Smooth muscle cell (in vitro differentiated cells): ENCODE results near the gene CASKIN2. TPM values are rescaled to one million over a fixed set of nuclear protein-coding genes. Genes with fewer than 3 reads are reported as not detected.

Experiments used
- DNase-seq: peaks from one replicate; lab custom pipeline; 2025; ENCODE audit not compliant: unreplicated experiment; lab: John Stamatoyannopoulos, UW
- H2AFZ ChIP-seq: fragments of 200-600 bp; sonication (generic); 2 replicates; pipeline ENCODE4 v1.6.0; 2016; ENCODE audit warnings: antibody characterized with exemption, low read depth, mild to moderate bottlenecking
- H3F3A ChIP-seq: fragments of 200-600 bp; sonication (generic); 2 replicates; pipeline ENCODE4 v1.6.0; 2017; ENCODE audit warnings: antibody characterized with exemption, low read depth
- H3K27ac ChIP-seq: fragments of 200-600 bp; sonication (generic); 2 replicates; pipeline ENCODE4 v1.5.1; 2016; ENCODE audit warnings: low read depth, mild to moderate bottlenecking
- H3K27me3 ChIP-seq: fragments of 200-600 bp; sonication (generic); 2 replicates; pipeline ENCODE4 v1.6.1; 2016; ENCODE audit warnings: low read depth, mild to moderate bottlenecking
- H3K36me3 ChIP-seq: fragments of 200-600 bp; sonication (generic); 2 replicates; pipeline ENCODE4 v1.5.1; 2016; ENCODE audit warnings: low read depth
- H3K4me1 ChIP-seq: fragments of 200-600 bp; sonication (generic); 2 replicates; pipeline ENCODE4 v1.5.1; 2016; ENCODE audit warnings: low read depth
- H3K4me2 ChIP-seq: fragments of 200-600 bp; sonication (generic); 2 replicates; pipeline ENCODE4 v1.6.0; 2016; ENCODE audit warnings: mild to moderate bottlenecking
- H3K4me3 ChIP-seq: fragments of 200-600 bp; sonication (generic); 2 replicates; pipeline ENCODE4 v1.5.1; 2016; ENCODE audit warnings: mild to moderate bottlenecking
- H3K79me2 ChIP-seq: fragments of 200-600 bp; sonication (generic); 2 replicates; pipeline ENCODE4 v1.6.0; 2016; ENCODE audit warnings: low read depth, mild to moderate bottlenecking
- H3K9ac ChIP-seq: fragments of 200-600 bp; sonication (generic); 2 replicates; pipeline ENCODE4 v1.6.0; 2016; ENCODE audit warnings: low read depth
- H3K9me3 ChIP-seq: fragments of 200-600 bp; sonication (generic); replicated peaks from 2 replicates; pipeline ENCODE4 v1.5.1; 2016; ENCODE audit warnings: low read depth
- H4K20me1 ChIP-seq: fragments of 200-600 bp; sonication (generic); 2 replicates; pipeline ENCODE4 v1.6.0; 2016; ENCODE audit warnings: low read depth
- CTCF ChIP-seq: fragments of 200-600 bp; sonication (generic); IDR thresholded peaks from 2 replicates; pipeline ENCODE4 v1.5.1; 2017; ENCODE audit warnings: borderline replicate concordance, mild to moderate bottlenecking, antibody characterized with exemption; ENCODE audit not compliant: insufficient read depth, poor library complexity, severe bottlenecking
- WGBS: methylation state at CpG from one replicate; pipeline ENCODE4 v1.1.7; 2016; ENCODE audit warnings: low lambda C conversion rate; 5-methylcytosine and 5-hydroxymethylcytosine counted together
- polyA plus RNA-seq: library from polyadenylated mRNA; unstranded; fragments of >200 nt; fragmentation: Nextera tagmentation; extraction: Ambion mirVana; gene quantifications from 2 replicates; pipeline ENCODE4 v1.2.1, GENCODE V29; 2016
- total RNA-seq: library from RNA; depleted of rRNA; stranded (reverse); fragments of >200 nt; gene quantifications from 2 replicates; pipeline ENCODE4 v1.2.3, GENCODE V29; 2014

The CASKIN2 gene
- total and polyA plus RNA-seq, 2 experiments from 2014 or later: 2.6 to 8.0 TPM

DNA sequence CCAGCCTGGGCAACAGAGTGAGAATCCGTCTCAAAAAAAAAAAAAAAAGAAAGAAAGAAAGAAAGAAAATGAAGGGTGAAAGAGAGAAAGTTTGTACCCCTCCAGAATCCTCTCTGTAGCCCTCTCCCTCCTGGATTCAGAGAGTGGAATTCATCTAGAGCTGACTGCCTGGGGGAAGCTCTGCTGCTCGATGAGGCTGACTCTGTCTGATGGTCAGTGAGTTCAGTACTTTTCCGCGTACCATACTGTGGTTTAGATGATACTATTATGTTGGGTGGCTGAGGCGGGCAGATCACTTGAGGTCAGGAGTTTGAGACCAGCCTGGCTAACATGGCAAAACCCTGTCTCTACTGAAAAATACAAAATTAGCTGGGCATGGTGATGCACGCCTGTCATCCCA lies 44.1 kb downstream of the CASKIN2 start:
- Histone ChIP-seq H3K79me2 (peaks cover 1% of the 10 kb centered on the region), H3K9me3 (no peaks in the 10 kb centered on the region), H3K4me3 (no peak overlapping the region), H3K36me3 (no peaks in the 10 kb centered on the region), H2AFZ (no peak overlapping the region), H4K20me1 (peaks cover 83% of the 10 kb centered on the region), H3K27ac (no peak overlapping the region), H3K9ac (no peak overlapping the region), H3K4me2 (no peak overlapping the region), H3F3A (no peaks in the 10 kb centered on the region), H3K4me1 (no peaks in the 10 kb centered on the region), H3K27me3 (no peaks in the 10 kb centered on the region)
- WGBS: 92% methylated on average over 6 of the region's 6 CpGs
- TF ChIP-seq CTCF: no peak
- DNase-seq: no peak

DNA sequence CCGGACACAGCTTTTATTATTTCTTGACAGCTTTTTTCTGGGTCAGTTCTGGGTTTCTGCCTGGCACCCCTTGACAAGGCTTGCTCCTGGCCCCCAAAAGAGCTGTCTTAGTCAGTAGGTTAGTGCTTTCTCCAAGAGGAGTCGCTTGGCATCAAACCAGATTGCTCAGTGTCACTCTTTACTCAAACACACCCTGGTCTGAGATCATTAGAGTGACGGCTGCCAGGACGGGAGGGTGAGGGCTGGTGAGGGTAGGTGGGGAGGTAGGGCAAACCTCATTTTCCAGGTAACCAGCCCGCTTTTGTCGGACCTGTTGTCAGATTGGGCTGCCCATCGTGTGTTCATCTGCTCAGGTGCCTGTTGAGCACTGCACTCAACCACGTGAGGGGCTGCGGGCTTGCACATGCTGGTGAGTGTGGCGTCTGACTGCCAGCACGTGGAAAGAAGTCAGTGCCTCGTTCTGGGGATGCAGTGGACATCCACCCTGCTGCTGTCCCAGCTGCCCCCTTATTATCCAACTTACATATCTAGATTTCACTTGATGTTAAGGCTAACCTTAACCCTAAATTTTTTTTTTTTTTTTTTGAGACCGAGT lies 46.5 kb downstream of the CASKIN2 start:
- no peak for TF ChIP-seq CTCF
- H3K4me1 ChIP-seq: no peaks in the 10 kb centered on the region
- WGBS: 96% methylated on average over 13 of the region's 13 CpGs
- H3F3A ChIP-seq: no peaks in the 10 kb centered on the region
- H3K4me2 ChIP-seq: no peak overlapping the region
- no peak overlapping the region for H3K9ac ChIP-seq
- no peaks in the 10 kb centered on the region for H3K36me3 ChIP-seq
- H3K9me3 ChIP-seq: no peaks in the 10 kb centered on the region
- H4K20me1 ChIP-seq: peaks cover 79% of the 10 kb centered on the region
- H3K79me2 ChIP-seq: peaks cover 6% of the 10 kb centered on the region
- H3K27ac ChIP-seq: no peak overlapping the region
- no peaks in the 10 kb centered on the region for H3K27me3 ChIP-seq
- no peak overlapping the region for H2AFZ ChIP-seq
- DNase-seq: no peak
- no peak overlapping the region for H3K4me3 ChIP-seq

DNA sequence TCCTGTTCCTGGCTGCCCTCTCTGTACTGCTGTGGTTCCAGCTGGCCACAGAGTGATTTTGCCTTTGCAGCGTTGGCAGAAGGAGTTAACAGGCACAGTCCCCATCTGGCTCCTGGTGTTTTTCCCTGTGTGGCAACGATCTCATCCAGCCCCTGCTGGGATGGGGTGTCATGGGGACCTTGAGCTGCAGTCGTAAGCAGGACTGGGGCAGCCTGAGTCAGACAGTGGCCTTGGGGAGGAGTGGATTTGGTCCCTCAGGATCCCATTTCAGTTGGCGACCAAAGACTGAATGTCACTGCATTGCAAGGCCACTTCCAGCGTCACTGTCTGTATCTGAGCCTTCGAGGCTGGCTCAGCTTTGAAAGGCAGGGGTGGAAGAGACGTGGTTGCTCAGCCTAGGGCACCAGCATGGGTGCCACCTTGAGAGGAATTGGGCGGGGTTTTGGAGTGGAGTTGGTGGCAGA lies 47.0 kb downstream of the CASKIN2 start:
- Histone ChIP-seq H2AFZ (no peak overlapping the region), H3K36me3 (no peaks in the 10 kb centered on the region), H3K9me3 (no peaks in the 10 kb centered on the region), H3F3A (no peaks in the 10 kb centered on the region), H3K4me2 (no peak overlapping the region), H3K27ac (no peak overlapping the region), H4K20me1 (peaks cover 81% of the 10 kb centered on the region), H3K27me3 (no peaks in the 10 kb centered on the region), H3K79me2 (peaks cover 6% of the 10 kb centered on the region), H3K9ac (no peak overlapping the region), H3K4me1 (no peaks in the 10 kb centered on the region), H3K4me3 (no peak overlapping the region)
- no peak for TF ChIP-seq CTCF
- 77% methylated on average over 8 of the region's 8 CpGs for WGBS
- DNase-seq: no peak

GRCh38 chr17:75465039-75465438 lies 50.3 kb downstream of the CASKIN2 start:
- 94% methylated on average over 6 of the region's 6 CpGs for whole genome bisulfite sequencing
- H3K27ac ChIP-seq: no peak overlapping the region
- H2AFZ ChIP-seq: no peak overlapping the region
- H3K36me3 ChIP-seq: no peaks in the 10 kb centered on the region
- H3K27me3 ChIP-seq: no peaks in the 10 kb centered on the region
- no peak for TF ChIP-seq CTCF
- H4K20me1 ChIP-seq: peaks cover 81% of the 10 kb centered on the region
- H3K9ac ChIP-seq: no peak overlapping the region
- H3K4me1 ChIP-seq: no peaks in the 10 kb centered on the region
- H3K9me3 ChIP-seq: no peaks in the 10 kb centered on the region
- H3K4me2 ChIP-seq: no peak overlapping the region
- no peak for DNase-seq
- H3K4me3 ChIP-seq: no peak overlapping the region
- H3K79me2 ChIP-seq: peaks cover 24% of the 10 kb centered on the region
- H3F3A ChIP-seq: no peaks in the 10 kb centered on the region
